PFSK-1 (cell line): ENCODE measurements around the gene NMT2.

Experiments used
- FOXP2 ChIP-seq: optimal IDR thresholded peaks from 2 replicates; pipeline ENCODE3; 2011; ENCODE audit warnings: borderline replicate concordance, control low read depth, inconsistent platforms; ENCODE audit not compliant: insufficient read depth; ENCODE audit errors: extremely low read length, extremely low read depth
- POLR2AphosphoS5 ChIP-seq: IDR thresholded peaks from 2 replicates; pipeline ENCODE4 v1.6.1; 2012; ENCODE audit warnings: low read depth, mild to moderate bottlenecking, control low read depth, low read length, moderate library complexity
- REST ChIP-seq, 2 experiments: IDR thresholded peaks; 2 replicates each; pipeline versions ENCODE4 v1.6.1 to v1.8.0; 2011 to 2012; ENCODE audit warnings: low read depth in 2 of 2, low read length in 2 of 2, control low read depth in 1 of 2, inconsistent platforms in 1 of 2, mild to moderate bottlenecking in 1 of 2, moderate library complexity in 1 of 2; ENCODE audit not compliant: insufficient read depth in 1 of 2
- SIN3A ChIP-seq: IDR thresholded peaks from 2 replicates; pipeline ENCODE4 v1.6.1; 2012; ENCODE audit warnings: mild to moderate bottlenecking, low read length, moderate library complexity, borderline replicate concordance; ENCODE audit not compliant: insufficient read depth
- TAF1 ChIP-seq: IDR thresholded peaks from 2 replicates; pipeline ENCODE4 v1.6.1; 2012; ENCODE audit warnings: low read length, control low read depth, borderline replicate concordance; ENCODE audit not compliant: insufficient read depth

NMT2 gene

GRCh38 chr10:15211464-15211979, 43.0 kb upstream of the NMT2 start:
- no peak for TF ChIP-seq FOXP2
- no peak for TF ChIP-seq REST (IDR thresholded peaks at IDR 0.05; ENCODE audit: insufficient read depth in 1 of 2, low read depth in 2 of 2, low read length in 2 of 2)
- TF ChIP-seq SIN3A = no peak
- no peak for TF ChIP-seq POLR2AphosphoS5
- TF ChIP-seq TAF1 = no peak

GRCh38 chr10:15210521-15210920, 42.0 kb upstream of the NMT2 start:
- TF ChIP-seq POLR2AphosphoS5 (no peak), REST (IDR thresholded peaks at IDR 0.05; ENCODE audit: insufficient read depth in 1 of 2, low read depth in 2 of 2, low read length in 2 of 2) (no peak), FOXP2 (no peak), TAF1 (no peak), SIN3A (no peak)

GRCh38 chr10:15209827-15210509, 41.5 kb upstream of the NMT2 start:
- TF ChIP-seq SIN3A (no peak), POLR2AphosphoS5 (no peak), TAF1 (no peak), FOXP2 (no peak), REST (IDR thresholded peaks at IDR 0.05; ENCODE audit: insufficient read depth in 1 of 2, low read depth in 2 of 2, low read length in 2 of 2) (no peak)

- TF ChIP-seq TAF1 = no peak
- TF ChIP-seq SIN3A = no peak
- no peak for TF ChIP-seq FOXP2
- no peak for TF ChIP-seq POLR2AphosphoS5
- no peak for TF ChIP-seq REST (IDR thresholded peaks at IDR 0.05; ENCODE audit: insufficient read depth in 1 of 2, low read depth in 2 of 2, low read length in 2 of 2)
These were observed 39.7 kb upstream of the NMT2 start for GRCh38 chr10:15208221-15208620.

GRCh38 chr10:15202639-15203038, 34.1 kb upstream of the NMT2 start:
- no peak for TF ChIP-seq FOXP2
- no peak for TF ChIP-seq REST (IDR thresholded peaks at IDR 0.05; ENCODE audit: insufficient read depth in 1 of 2, low read depth in 2 of 2, low read length in 2 of 2)
- no peak for TF ChIP-seq TAF1
- TF ChIP-seq POLR2AphosphoS5 = no peak
- no peak for TF ChIP-seq SIN3A
